ENCODE measurements around the gene XIST. TPM values are rescaled to one million over a fixed set of nuclear protein-coding genes. Genes with fewer than 3 reads are reported as not detected.

The XIST gene
- total and polyA plus RNA-seq, 2 of the 8 experiments (the other 6 are each of a cell fraction or from before 2014, with no cell fraction given): 0.06 to 0.19 TPM

- Histone ChIP-seq H2BK20ac (ENCODE audit: low read length) (no peak overlapping the region), H4K8ac (ENCODE audit: extremely low read depth, insufficient read depth, low read length) (no peak overlapping the region), H4K20me1 (replicated peaks in 1 of 2; ENCODE audit: control insufficient read depth in 1 of 2, insufficient read depth in 2 of 2, low read length in 2 of 2) (no peaks in the 10 kb centered on the region), H3K23ac (ENCODE audit: insufficient read length) (no peak overlapping the region), H3K4me2 (ENCODE audit: insufficient read depth in 1 of 2, low read depth in 2 of 2, low read length in 2 of 2) (no peak overlapping the region), H3K79me1 (ENCODE audit: low read depth, low read length) (no peaks in the 10 kb centered on the region), H3K27ac (ENCODE audit: low read depth, low read length) (no peak overlapping the region), H3K18ac (ENCODE audit: extremely low read depth, low read length) (no peak overlapping the region), H4K5ac (ENCODE audit: insufficient read length, low read depth, low read length) (no peak overlapping the region), H2AFZ (ENCODE audit: low read length) (no peak overlapping the region), H3K23me2 (ENCODE audit: low read depth, low read length) (no peaks in the 10 kb centered on the region), H3K27me3 (replicated peaks in 1 of 4; ENCODE audit: control insufficient read depth in 3 of 4, extremely low read depth in 1 of 4, insufficient read depth in 3 of 4, low read length in 3 of 4) (no peaks in the 10 kb centered on the region), H3K36me3 (ENCODE audit: control insufficient read depth in 2 of 4, insufficient read depth in 4 of 4, low read length in 3 of 4) (no peaks in the 10 kb centered on the region; a peak in 1 of 8 replicates), H4K91ac (replicated peaks; ENCODE audit: insufficient read length, low read length) (no peak overlapping the region), H3K14ac (ENCODE audit: insufficient read length) (no peak overlapping the region), H3K79me2 (ENCODE audit: control insufficient read depth in 1 of 2, insufficient read depth in 2 of 2, low read length in 2 of 2) (no peaks in the 10 kb centered on the region), H3K4ac (replicated peaks; ENCODE audit: insufficient read length, low read depth, low read length) (no peak overlapping the region), H3K9me3 (ENCODE audit: insufficient read depth in 2 of 2, low read depth in 1 of 2, low read length in 1 of 2) (no peaks in the 10 kb centered on the region), H3K4me1 (replicated peaks in 1 of 4; ENCODE audit: control insufficient read depth in 3 of 4, insufficient read depth in 4 of 4, low read length in 3 of 4) (no peaks in the 10 kb centered on the region), H2BK15ac (ENCODE audit: low read length) (no peak overlapping the region), H3K9ac (replicated peaks in 1 of 4; ENCODE audit: extremely low read depth in 1 of 4, low read depth in 3 of 4, low read length in 3 of 4) (no peak overlapping the region), H2AK5ac (ENCODE audit: low read depth, low read length) (no peak overlapping the region), H2BK5ac (ENCODE audit: low read depth, low read length) (no peak overlapping the region), H2BK120ac (replicated peaks; ENCODE audit: low read depth, low read length) (no peak overlapping the region), H3K4me3 (ENCODE audit: extremely low read depth in 1 of 4, insufficient read depth in 2 of 4, low read depth in 3 of 4, low read length in 4 of 4) (no peak overlapping the region), H2BK12ac (ENCODE audit: low read depth, low read length) (no peak overlapping the region), H3K56ac (replicated peaks; ENCODE audit: insufficient read length, low read depth, low read length) (no peak overlapping the region)
- WGBS, 2 experiments (ENCODE audit: extremely low coverage in 1 of 2, insufficient coverage in 1 of 2, insufficient read length in 1 of 2, insufficient replicate concordance in 2 of 2, low coverage in 1 of 2, low lambda C conversion rate in 2 of 2, missing lambda C conversion rate in 1 of 2): 100% methylated on average over 1 of the region's 1 CpG; no CpG with 5 or more reads in 1 of the 2 experiments
- POLR2A ChIA-PET (ENCODE audit: partially characterized antibody): no interaction called here
- FAIRE-seq: no peak
- CTCF ChIA-PET (ENCODE audit: partially characterized antibody): interaction anchor here (1.6 to 2.7 kb wide), 2 partner anchors 156 to 274 kb away, joined by 5 to 8 read pairs; no protein-coding TSS in a partner anchor
- no peak for DNase-seq (ENCODE audit: low read depth in 1 of 2, low spot score in 2 of 2)
- TF ChIP-seq SIN3A (conservative IDR thresholded peaks at IDR 0.05 in 1 of 2, IDR thresholded peaks at IDR 0.05 in 1 of 2; ENCODE audit: low read depth in 1 of 2, low read length in 2 of 2) (no peak), TCF12 (IDR thresholded peaks at IDR 0.05; ENCODE audit: low read depth, low read length) (no peak), HDAC2 (IDR thresholded peaks at IDR 0.05; ENCODE audit: borderline replicate concordance in 1 of 2, low read depth in 2 of 2, low read length in 2 of 2) (no peak), CEBPB (IDR thresholded peaks at IDR 0.05; ENCODE audit: low read depth, low read length) (no peak), SP4 (IDR thresholded peaks at IDR 0.05; ENCODE audit: low read length) (no peak), EP300 (IDR thresholded peaks at IDR 0.05; ENCODE audit: borderline replicate concordance in 1 of 2, low read depth in 2 of 2, low read length in 2 of 2) (no peak), BCL11A (IDR thresholded peaks at IDR 0.05; ENCODE audit: low read depth in 2 of 2, low read length in 2 of 2) (no peak), SRF (IDR thresholded peaks at IDR 0.05; ENCODE audit: low read depth, low read length) (no peak), CREB1 (IDR thresholded peaks at IDR 0.05) (no peak), E2F6 (IDR thresholded peaks at IDR 0.05) (no peak), TBP (IDR thresholded peaks at IDR 0.05; ENCODE audit: low read depth, low read length) (no peak), EZH2 (IDR thresholded peaks at IDR 0.05; ENCODE audit: low read depth, low read length, severe bottlenecking) (no peak), MAFK (IDR thresholded peaks at IDR 0.05; ENCODE audit: low read depth, low read length) (no peak), ZNF274 (IDR thresholded peaks at IDR 0.05; ENCODE audit: borderline replicate concordance, extremely low read depth, low read length) (no peak)
Measured at GRCh38 chrX:73859622-73860021, 7.1 kb upstream of the XIST start.
